Thoracic aorta (tissue), 2 donors: ENCODE data around the gene PRM1. TPM values are rescaled to one million over a fixed set of nuclear protein-coding genes. Genes with fewer than 3 reads are reported as not detected.

Experiments used
- ATAC-seq: fragments of 150-250 bp; one replicate; pipeline ENCODE4 v1.8.0; 2017; ENCODE audit warnings: low read depth; ENCODE audit not compliant: insufficient number of reproducible peaks, low FRiP score
- DNase-seq: peaks from one replicate; pipeline ENCODE4 v3.0.0-alpha.2; 2020; ENCODE audit warnings: low spot score
- H3K27ac ChIP-seq, 2 donors: fragments of 200-600 bp; sonication (generic); 1 replicate in 1 of 2; 2 replicates in 1 of 2; pipeline ENCODE4 v1.5.1; 2016; ENCODE audit warnings: mild to moderate bottlenecking in 2 of 2, moderate library complexity in 2 of 2
- H3K27me3 ChIP-seq: fragments of 200-600 bp; sonication (generic); replicated peaks from 2 replicates; pipeline ENCODE4 v1.6.0; 2016; ENCODE audit warnings: mild to moderate bottlenecking; ENCODE audit not compliant: insufficient read depth
- H3K36me3 ChIP-seq: fragments of 200-600 bp; sonication (generic); one replicate; pipeline ENCODE4 v1.5.1; 2016
- H3K4me1 ChIP-seq, 2 donors: fragments of 200-600 bp; sonication (generic); 1 replicate in 1 of 2; 2 replicates in 1 of 2; pipeline versions ENCODE4 v1.5.1 to v1.6.0; 2016; ENCODE audit warnings: low read depth in 2 of 2, mild to moderate bottlenecking in 1 of 2; ENCODE audit not compliant: control insufficient read depth in 1 of 2
- H3K4me3 ChIP-seq: fragments of 200-600 bp; sonication (generic); 2 replicates; pipeline ENCODE4 v1.5.1; 2016; ENCODE audit warnings: mild to moderate bottlenecking
- H3K9me3 ChIP-seq: fragments of 200-600 bp; sonication (generic); 2 replicates; pipeline ENCODE4 v1.5.1; 2016
- CTCF ChIP-seq: fragments of 200-600 bp; sonication (generic); IDR thresholded peaks from one replicate; pipeline ENCODE4 v1.5.1; 2019; ENCODE audit warnings: antibody characterized with exemption
- total RNA-seq, 2 donors: library from RNA; depleted of rRNA; stranded (reverse); fragments of >200 nt; gene quantifications; one replicate each; pipeline versions ENCODE4 v1.1.0 to v1.2.3, GENCODE V29; 2016

PRM1 gene
- total RNA-seq, 2 donors from 2014 or later, result not detected

DNA sequence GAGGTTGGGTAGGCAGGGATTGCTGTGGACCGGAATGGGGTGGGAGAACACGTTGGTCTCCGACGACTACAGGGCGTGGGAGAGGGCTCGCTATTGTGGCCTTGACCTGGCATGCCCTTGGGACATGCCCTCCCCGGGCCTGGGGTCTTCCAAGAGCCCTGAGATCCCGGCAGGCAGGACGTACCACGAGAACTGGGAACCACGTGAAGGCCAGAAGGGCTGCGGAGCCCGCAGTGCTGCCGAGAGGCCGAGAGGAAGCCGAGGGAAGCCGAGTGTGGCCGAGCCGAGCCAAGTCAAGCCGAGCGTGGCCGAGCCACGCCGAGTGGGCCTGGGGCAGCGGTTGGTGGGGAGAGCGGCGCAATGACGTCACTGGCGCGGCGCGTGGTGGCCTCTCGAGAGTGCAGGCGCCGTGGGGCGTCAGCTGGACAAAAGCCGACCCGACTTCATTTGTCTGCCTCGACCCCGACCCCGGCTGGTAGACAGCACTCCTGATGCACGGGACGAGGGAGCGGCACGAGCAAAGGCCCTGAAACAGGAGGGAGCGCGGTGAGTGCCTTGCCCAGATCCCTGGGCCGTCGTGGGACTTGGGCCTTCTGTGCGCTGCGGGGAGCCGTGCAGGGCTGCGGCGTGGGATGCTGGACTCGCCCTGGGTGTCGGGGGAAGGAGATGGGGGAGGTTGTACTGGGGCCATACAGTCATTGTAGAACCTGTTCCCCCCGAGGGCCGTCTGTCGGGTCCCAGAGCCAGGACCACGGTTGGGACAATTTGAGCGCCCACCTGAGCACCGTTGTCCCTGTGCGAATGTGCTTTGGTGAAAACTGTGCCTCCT, 31.7 kb downstream of the PRM1 start:
- no peak for TF ChIP-seq CTCF
- H3K36me3 ChIP-seq, result no peaks in the 10 kb centered on the region
- no peaks in the 10 kb centered on the region for H3K9me3 ChIP-seq
- no peak overlapping the region for H3K4me3 ChIP-seq
- peaks cover 4 to 17% of the 10 kb centered on the region in 2 donors for H3K4me1 ChIP-seq
- no peaks in the 10 kb centered on the region for H3K27me3 ChIP-seq
- DNase-seq, result no peak
- no peak overlapping the region for H3K27ac ChIP-seq
- no peak for ATAC-seq

DNA sequence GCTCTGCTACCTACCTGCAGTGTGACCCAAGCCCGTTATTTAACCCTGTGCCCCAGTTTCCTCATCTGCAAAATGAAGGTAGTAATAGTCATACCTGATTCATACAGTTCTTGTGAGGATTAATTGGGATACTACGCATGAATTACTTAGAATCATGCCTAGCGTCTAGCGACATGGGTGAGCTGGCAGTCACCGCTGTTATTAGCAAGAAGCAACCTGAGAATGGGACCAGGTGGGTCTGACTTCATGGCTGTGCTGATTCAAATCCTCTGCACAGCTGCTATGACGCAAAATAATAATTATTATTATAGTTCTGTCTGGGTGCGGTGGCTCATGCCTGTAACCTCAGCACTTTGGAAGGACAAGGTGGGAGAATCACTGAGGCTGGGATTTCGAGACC, 33.0 kb downstream of the PRM1 start:
- no peak for DNase-seq
- Histone ChIP-seq H3K36me3 (no peaks in the 10 kb centered on the region), H3K9me3 (no peaks in the 10 kb centered on the region), H3K4me3 (no peak overlapping the region), H3K4me1 (peaks cover 0 to 6% of the 10 kb centered on the region in 2 donors), H3K27ac (no peak overlapping the region), H3K27me3 (no peaks in the 10 kb centered on the region)
- TF ChIP-seq CTCF, result no peak
- ATAC-seq, result no peak

DNA sequence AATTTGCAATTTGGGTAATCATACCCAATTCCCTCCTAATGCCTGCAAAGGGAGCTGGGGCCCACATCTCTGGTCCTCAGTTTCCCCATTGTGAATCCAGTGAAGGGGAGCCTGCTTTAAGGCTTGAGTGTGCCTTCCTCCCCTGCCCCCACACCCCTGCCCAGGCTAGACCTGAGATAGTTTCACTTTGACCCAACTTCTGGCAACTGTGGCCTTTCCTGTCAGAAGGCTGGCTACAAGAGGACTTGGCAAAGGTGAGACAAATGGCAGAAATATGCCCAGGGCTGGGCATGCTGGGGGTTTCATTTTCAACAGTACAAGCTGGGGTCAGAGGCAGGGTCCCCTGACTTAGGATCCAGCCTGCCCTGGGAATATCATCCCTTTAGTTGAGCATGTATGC, 35.1 kb downstream of the PRM1 start:
- Histone ChIP-seq H3K27me3 (no peaks in the 10 kb centered on the region), H3K27ac (no peak overlapping the region), H3K36me3 (no peaks in the 10 kb centered on the region), H3K9me3 (no peaks in the 10 kb centered on the region), H3K4me1 (peaks cover 0 to 3% of the 10 kb centered on the region in 2 donors), H3K4me3 (no peak overlapping the region)
- ATAC-seq, result no peak
- DNase-seq, result no peak
- TF ChIP-seq CTCF, result no peak

DNA sequence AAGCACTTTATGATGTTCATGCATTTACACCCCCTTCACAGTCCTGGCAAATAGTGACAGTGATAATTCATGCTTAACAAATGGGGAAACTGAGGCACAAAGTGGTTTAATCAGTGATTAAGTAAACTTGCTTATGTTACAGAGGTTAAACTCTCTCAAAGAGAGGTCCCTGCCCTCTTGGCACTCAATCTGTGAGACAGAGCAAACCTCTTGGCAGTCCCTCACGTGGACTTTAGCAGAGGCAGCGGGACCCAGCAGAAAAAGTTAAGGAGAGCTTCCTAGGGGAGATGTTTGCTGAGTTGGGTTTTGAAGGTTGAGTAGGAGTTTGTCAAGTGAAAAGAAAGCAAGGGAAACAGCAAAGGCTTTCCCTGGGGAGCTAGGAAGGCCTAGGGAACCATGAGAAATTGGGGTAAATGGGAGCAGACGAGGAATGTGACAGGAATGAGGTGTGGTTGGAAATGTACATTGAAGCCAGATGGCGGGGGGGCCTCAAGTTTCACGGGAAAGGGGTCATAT, 35.9 kb downstream of the PRM1 start:
- Histone ChIP-seq H3K9me3 (no peaks in the 10 kb centered on the region), H3K4me1 (peaks cover 0 to 10% of the 10 kb centered on the region in 2 donors), H3K36me3 (no peaks in the 10 kb centered on the region), H3K27ac (no peak overlapping the region), H3K27me3 (no peaks in the 10 kb centered on the region), H3K4me3 (no peak overlapping the region)
- no peak for ATAC-seq
- no peak for TF ChIP-seq CTCF
- no peak for DNase-seq

DNA sequence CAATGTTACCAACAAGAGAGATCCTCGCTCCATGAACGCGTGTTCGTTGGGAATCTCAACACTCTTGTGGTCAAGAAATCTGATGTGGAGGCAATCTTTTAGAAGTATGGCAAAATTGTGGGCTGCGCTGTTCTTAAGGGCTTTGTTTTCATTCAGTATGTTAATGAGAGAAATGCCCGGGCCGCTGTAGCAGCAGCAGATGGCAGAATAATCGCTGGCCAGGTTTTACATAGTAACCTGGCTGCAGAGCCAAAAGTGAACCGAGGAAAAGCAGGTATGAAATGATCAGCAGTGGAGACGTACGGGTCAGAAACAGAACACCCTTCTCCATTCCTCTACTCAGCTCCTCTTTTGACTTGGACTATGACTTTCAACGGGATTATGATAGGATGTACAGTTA, 38.5 kb downstream of the PRM1 start:
- Histone ChIP-seq H3K4me3 (no peak overlapping the region), H3K27me3 (no peaks in the 10 kb centered on the region), H3K36me3 (no peaks in the 10 kb centered on the region), H3K9me3 (no peaks in the 10 kb centered on the region), H3K4me1 (peaks cover 0 to 12% of the 10 kb centered on the region in 2 donors), H3K27ac (no peak overlapping the region)
- TF ChIP-seq CTCF, result no peak
- DNase-seq (no peak), ATAC-seq (no peak)
